HepG2 (cell line): ENCODE results near the gene CD101.

Experiments
- ELF1 ChIP-seq: sonication (generic); formaldehyde crosslinking; IDR thresholded peaks from 2 replicates; pipeline ENCODE4 v1.4.0; 2020; ENCODE audit warnings: missing genetic modification reagents
- KLF13 ChIP-seq: sonication (generic); formaldehyde crosslinking; IDR thresholded peaks from 2 replicates; pipeline ENCODE4 v1.4.0; 2020; ENCODE audit warnings: mild to moderate bottlenecking, missing genetic modification reagents
- NCOR1 ChIP-seq: fragments of 200-600 bp; sonication (generic); IDR thresholded peaks from 2 replicates; pipeline ENCODE4 v1.7.0; 2017; ENCODE audit warnings: antibody characterized with exemption, low read length, borderline replicate concordance
- NFE2L2 ChIP-seq: fragments of 150-350 bp; IDR thresholded peaks from 2 replicates; pipeline ENCODE4 v1.6.1; 2014; ENCODE audit warnings: low read length
- POLR2A ChIP-seq, 2 experiments: IDR thresholded peaks; 2 replicates each; pipeline ENCODE4 v1.6.1; 2011; ENCODE audit warnings: low read depth in 2 of 2, low read length in 2 of 2, mild to moderate bottlenecking in 1 of 2, moderate library complexity in 1 of 2; ENCODE audit not compliant: insufficient read depth in 1 of 2
- RAD21 ChIP-seq: fragments of 450-650 bp; formaldehyde crosslinking; IDR thresholded peaks from 2 replicates; pipeline ENCODE4 v1.5.0; 2020; ENCODE audit warnings: mild to moderate bottlenecking
- SALL2 ChIP-seq: sonication (generic); formaldehyde crosslinking; IDR thresholded peaks from 2 replicates; pipeline ENCODE4 v1.8.1; 2023; ENCODE audit warnings: mild to moderate bottlenecking, missing genetic modification reagents, inconsistent platforms
- ZNF879 ChIP-seq: sonication (generic); formaldehyde crosslinking; IDR thresholded peaks from 2 replicates; pipeline ENCODE4 v1.8.1; 2023; ENCODE audit warnings: missing genetic modification reagents
- TF ChIP-seq, protein P1 (sequence below): IDR thresholded peaks from 2 replicates; pipeline ENCODE4 v1.6.1; 2016; ENCODE audit warnings: control low read depth
- TF ChIP-seq, protein P2 (sequence below), 2 experiments: sonication (generic) in 1 of 2; formaldehyde crosslinking in 1 of 2; IDR thresholded peaks; 2 replicates each; pipeline versions ENCODE4 v1.4.0 to v1.6.1; 2018 to 2020; ENCODE audit warnings: missing genetic modification reagents in 2 of 2, borderline replicate concordance in 1 of 2, low read depth in 1 of 2, mild to moderate bottlenecking in 1 of 2, missing biosample characterization in 1 of 2
- TF ChIP-seq, protein P3 (sequence below): sonication (generic); formaldehyde crosslinking; IDR thresholded peaks from 2 replicates; pipeline ENCODE4 v1.5.0; 2020; ENCODE audit warnings: mild to moderate bottlenecking, low read depth, missing genetic modification reagents, borderline replicate concordance

- TF ChIP-seq ZNF879 (CRISPR knock-in tag) (no peak), NCOR1 (no peak), ELF1 (CRISPR knock-in tag) (no peak), NFE2L2 (no peak), RAD21 (CRISPR knock-in tag) (no peak), POLR2A (IDR thresholded peaks at IDR 0.05; ENCODE audit: insufficient read depth in 1 of 2, low read depth in 2 of 2, low read length in 2 of 2) (no peak), SALL2 (CRISPR knock-in tag) (no peak), KLF13 (CRISPR knock-in tag) (no peak)
- TF ChIP-seq, protein P1, sequence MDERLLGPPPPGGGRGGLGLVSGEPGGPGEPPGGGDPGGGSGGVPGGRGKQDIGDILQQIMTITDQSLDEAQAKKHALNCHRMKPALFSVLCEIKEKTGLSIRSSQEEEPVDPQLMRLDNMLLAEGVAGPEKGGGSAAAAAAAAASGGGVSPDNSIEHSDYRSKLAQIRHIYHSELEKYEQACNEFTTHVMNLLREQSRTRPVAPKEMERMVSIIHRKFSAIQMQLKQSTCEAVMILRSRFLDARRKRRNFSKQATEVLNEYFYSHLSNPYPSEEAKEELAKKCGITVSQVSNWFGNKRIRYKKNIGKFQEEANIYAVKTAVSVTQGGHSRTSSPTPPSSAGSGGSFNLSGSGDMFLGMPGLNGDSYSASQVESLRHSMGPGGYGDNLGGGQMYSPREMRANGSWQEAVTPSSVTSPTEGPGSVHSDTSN (CRISPR knock-in tag), result no peak
- TF ChIP-seq, protein P2, sequence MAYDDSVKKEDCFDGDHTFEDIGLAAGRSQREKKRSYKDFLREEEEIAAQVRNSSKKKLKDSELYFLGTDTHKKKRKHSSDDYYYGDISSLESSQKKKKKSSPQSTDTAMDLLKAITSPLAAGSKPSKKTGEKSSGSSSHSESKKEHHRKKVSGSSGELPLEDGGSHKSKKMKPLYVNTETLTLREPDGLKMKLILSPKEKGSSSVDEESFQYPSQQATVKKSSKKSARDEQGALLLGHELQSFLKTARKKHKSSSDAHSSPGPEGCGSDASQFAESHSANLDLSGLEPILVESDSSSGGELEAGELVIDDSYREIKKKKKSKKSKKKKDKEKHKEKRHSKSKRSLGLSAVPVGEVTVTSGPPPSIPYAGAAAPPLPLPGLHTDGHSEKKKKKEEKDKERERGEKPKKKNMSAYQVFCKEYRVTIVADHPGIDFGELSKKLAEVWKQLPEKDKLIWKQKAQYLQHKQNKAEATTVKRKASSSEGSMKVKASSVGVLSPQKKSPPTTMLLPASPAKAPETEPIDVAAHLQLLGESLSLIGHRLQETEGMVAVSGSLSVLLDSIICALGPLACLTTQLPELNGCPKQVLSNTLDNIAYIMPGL (CRISPR knock-in tag; IDR thresholded peaks at IDR 0.05; ENCODE audit: borderline replicate concordance in 1 of 2, low read depth in 1 of 2), result no peak
- TF ChIP-seq, protein P3, sequence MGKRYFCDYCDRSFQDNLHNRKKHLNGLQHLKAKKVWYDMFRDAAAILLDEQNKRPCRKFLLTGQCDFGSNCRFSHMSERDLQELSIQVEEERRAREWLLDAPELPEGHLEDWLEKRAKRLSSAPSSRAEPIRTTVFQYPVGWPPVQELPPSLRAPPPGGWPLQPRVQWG (CRISPR knock-in tag), result no peak
Measured at GRCh38 chr1:116972674-116973030, 28.9 kb upstream of the CD101 start.
